Mesenchymal stem cell (in vitro differentiated cells and primary cell): Measurements from ENCODE around the gene DCPS.
A peak's percentile ranks its signal among the peaks of the same experiment; 100 is the strongest.
"Not testable (repeated sequence)": the region's sequence is repeated elsewhere in the genome, so short reads cannot be mapped to it uniquely, and the experiment has no call there.

Experiments used
- DNase-seq: peaks from one replicate; pipeline ENCODE4 v3.0.0-alpha.2; 2013
- H2AFZ ChIP-seq: one replicate; pipeline ENCODE4 v1.6.1; 2013; ENCODE audit warnings: low read depth, mild to moderate bottlenecking, control low read depth, inconsistent platforms, low read length, moderate library complexity
- H2AK5ac ChIP-seq: 2 replicates; pipeline ENCODE4 v1.6.1; 2013; ENCODE audit warnings: low read length, moderate library complexity, mild to moderate bottlenecking, inconsistent platforms; ENCODE audit not compliant: severe bottlenecking
- H2BK120ac ChIP-seq: one replicate; pipeline ENCODE4 v1.6.1; 2013; ENCODE audit warnings: low read depth, mild to moderate bottlenecking, inconsistent platforms, low read length, moderate library complexity
- H2BK12ac ChIP-seq, 2 experiments: one replicate each; pipeline ENCODE4 v1.6.1; 2013; ENCODE audit warnings: inconsistent platforms in 2 of 2, low read length in 2 of 2, mild to moderate bottlenecking in 2 of 2, moderate library complexity in 2 of 2, control low read depth in 1 of 2
- H2BK15ac ChIP-seq: one replicate; pipeline ENCODE4 v1.6.1; 2013; ENCODE audit warnings: mild to moderate bottlenecking, low read depth, inconsistent platforms; ENCODE audit not compliant: poor library complexity, severe bottlenecking
- H2BK5ac ChIP-seq: 2 replicates; pipeline ENCODE4 v1.6.1; 2013; ENCODE audit warnings: low read depth, mild to moderate bottlenecking, low read length, control low read depth, inconsistent platforms; ENCODE audit not compliant: poor library complexity, severe bottlenecking
- H3K14ac ChIP-seq, 2 experiments: one replicate each; pipeline ENCODE4 v1.6.1; 2013; ENCODE audit warnings: inconsistent platforms in 2 of 2, low read length in 2 of 2, control low read depth in 1 of 2, mild to moderate bottlenecking in 1 of 2, moderate library complexity in 1 of 2
- H3K18ac ChIP-seq, 2 experiments: one replicate each; pipeline ENCODE4 v1.6.1; 2013; ENCODE audit warnings: inconsistent platforms in 2 of 2, low read length in 2 of 2, control low read depth in 1 of 2, low read depth in 1 of 2, mild to moderate bottlenecking in 1 of 2
- H3K23ac ChIP-seq, 2 experiments: one replicate each; pipeline ENCODE4 v1.6.1; 2013; ENCODE audit warnings: inconsistent platforms in 2 of 2, low read length in 2 of 2, mild to moderate bottlenecking in 2 of 2, moderate library complexity in 2 of 2, control low read depth in 1 of 2
- H3K27ac ChIP-seq: 2 replicates; pipeline ENCODE4 v1.5.1; 2013; ENCODE audit warnings: mild to moderate bottlenecking, moderate library complexity, low read length, control low read depth, inconsistent platforms; ENCODE audit not compliant: poor library complexity, severe bottlenecking
- H3K27me3 ChIP-seq, 2 experiments: 2 replicates each; pipeline versions ENCODE4 v1.6.1 to v1.7.0; 2013; ENCODE audit warnings: low read length in 2 of 2, mild to moderate bottlenecking in 2 of 2, moderate library complexity in 2 of 2, control low read depth in 1 of 2, inconsistent platforms in 1 of 2; ENCODE audit not compliant: control insufficient read depth in 1 of 2, insufficient read depth in 1 of 2
- H3K36me3 ChIP-seq, 2 experiments: 2 replicates each; pipeline versions ENCODE4 v1.6.1 to v1.7.0; 2013; ENCODE audit warnings: low read length in 2 of 2, control low read depth in 1 of 2, inconsistent platforms in 1 of 2, low read depth in 1 of 2, mild to moderate bottlenecking in 1 of 2; ENCODE audit not compliant: insufficient read depth in 2 of 2, control insufficient read depth in 1 of 2
- H3K4ac ChIP-seq, 2 experiments: one replicate each; pipeline ENCODE4 v1.6.1; 2013; ENCODE audit warnings: inconsistent platforms in 2 of 2, low read length in 2 of 2, mild to moderate bottlenecking in 2 of 2, moderate library complexity in 2 of 2, control low read depth in 1 of 2, low read depth in 1 of 2
- H3K4me1 ChIP-seq: 2 replicates; pipeline ENCODE4 v1.6.1; 2013; ENCODE audit warnings: low read depth, low read length, control low read depth; ENCODE audit not compliant: control insufficient read depth, insufficient read depth
- H3K4me2 ChIP-seq: 2 replicates; pipeline ENCODE4 v1.6.1; 2013; ENCODE audit warnings: low read length, mild to moderate bottlenecking, inconsistent platforms; ENCODE audit not compliant: poor library complexity, severe bottlenecking
- H3K4me3 ChIP-seq, 2 experiments: 2 replicates each; pipeline versions ENCODE4 v1.5.1 to v1.7.0; 2013; ENCODE audit warnings: low read length in 2 of 2, mild to moderate bottlenecking in 2 of 2, control low read depth in 1 of 2, low read depth in 1 of 2; ENCODE audit not compliant: insufficient read depth in 1 of 2
- H3K79me1 ChIP-seq: replicated peaks from 2 replicates; pipeline ENCODE4 v1.6.1; 2013; ENCODE audit warnings: mild to moderate bottlenecking, control low read depth, low read length, inconsistent platforms; ENCODE audit not compliant: poor library complexity, severe bottlenecking
- H3K9ac ChIP-seq: 2 replicates; pipeline ENCODE4 v1.7.0; 2013; ENCODE audit warnings: mild to moderate bottlenecking, low read length, moderate library complexity
- H3K9me3 ChIP-seq: 2 replicates; pipeline ENCODE4 v1.7.0; 2013; ENCODE audit warnings: mild to moderate bottlenecking, low read length; ENCODE audit not compliant: control insufficient read depth
- H4K8ac ChIP-seq: one replicate; pipeline ENCODE4 v1.6.1; 2013; ENCODE audit warnings: inconsistent platforms, mild to moderate bottlenecking, low read length, moderate library complexity
- H4K91ac ChIP-seq: one replicate; pipeline ENCODE4 v1.6.1; 2013; ENCODE audit warnings: mild to moderate bottlenecking, low read length, inconsistent platforms
- WGBS: methylation state at CpG from one replicate; pipeline ENCODE4 v1.1.7; 2013; ENCODE audit warnings: mixed read lengths; 5-methylcytosine and 5-hydroxymethylcytosine counted together

The DCPS gene

DNA sequence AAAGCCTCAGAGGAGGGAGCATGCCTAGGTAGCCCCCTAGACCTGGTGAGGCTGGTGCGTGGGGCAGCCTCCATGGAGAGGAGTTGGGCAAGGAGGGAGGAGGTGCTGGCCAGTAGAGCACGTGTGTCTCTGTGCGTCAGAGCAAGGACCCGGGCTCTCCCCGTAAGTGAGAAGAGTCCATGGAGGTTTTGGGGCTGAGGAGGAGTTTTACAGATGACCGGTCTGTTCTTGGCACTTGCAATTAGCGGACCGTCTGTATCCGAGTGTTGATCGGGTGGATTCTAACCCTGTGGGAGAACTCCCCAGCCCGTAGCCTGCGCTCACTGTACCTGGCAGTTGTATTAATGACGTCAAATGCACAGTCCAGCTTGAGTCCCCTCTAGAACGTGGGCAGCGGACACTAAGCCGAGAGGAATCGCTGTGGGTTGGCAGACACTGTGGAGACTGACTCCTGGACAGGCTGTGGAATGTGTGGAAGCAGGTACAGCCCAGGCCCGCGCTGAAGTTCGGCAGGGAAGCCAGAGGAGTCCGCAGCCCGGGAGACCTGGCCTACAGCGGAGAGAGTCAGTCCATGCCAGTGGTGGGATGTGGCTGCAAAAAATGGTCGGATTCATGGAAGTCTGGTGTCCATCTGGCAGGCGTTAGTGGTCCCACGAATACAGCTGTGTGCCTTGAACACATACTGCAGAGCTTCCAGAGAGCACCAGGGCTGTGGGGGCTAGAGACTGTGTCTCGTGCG lies 70.9 kb downstream of the DCPS start:
- not testable (repeated sequence) for H2AK5ac ChIP-seq, H3K9ac ChIP-seq, H3K4me3 ChIP-seq, H3K4ac ChIP-seq, H3K27me3 ChIP-seq, H3K27ac ChIP-seq, H3K9me3 ChIP-seq, H2BK5ac ChIP-seq, H3K4me1 ChIP-seq, DNase-seq, H3K23ac ChIP-seq, H2BK120ac ChIP-seq, H2BK15ac ChIP-seq, H3K14ac ChIP-seq, H3K36me3 ChIP-seq, H2AFZ ChIP-seq, H2BK12ac ChIP-seq, H3K4me2 ChIP-seq
- Histone ChIP-seq H4K8ac (peak overlapping the region; percentile 72), H3K18ac (peak overlapping the region in 1 of 2 experiments; percentile 73), H3K79me1 (peaks cover 14% of the 10 kb centered on the region), H4K91ac (peak overlapping the region; percentile 15)
- 94% methylated on average over 12 of the region's 28 CpGs for WGBS

GRCh38 chr11:126375726-126376125 lies 71.9 kb downstream of the DCPS start:
- H3K27me3 ChIP-seq, result no peaks in the 10 kb centered on the region
- peaks cover 0 to 2% of the 10 kb centered on the region in 2 experiments for H3K36me3 ChIP-seq
- no peak overlapping the region for H3K4me2 ChIP-seq
- no peak overlapping the region for H2BK12ac ChIP-seq
- H3K79me1 ChIP-seq, result peaks cover 21% of the 10 kb centered on the region
- no peak overlapping the region for H4K91ac ChIP-seq
- no peak overlapping the region for H2BK15ac ChIP-seq
- H3K18ac ChIP-seq, result no peak overlapping the region
- H4K8ac ChIP-seq, result no peak overlapping the region
- H3K4me3 ChIP-seq, result no peak overlapping the region
- no peak overlapping the region for H2BK5ac ChIP-seq
- H3K27ac ChIP-seq, result no peak overlapping the region
- H3K9me3 ChIP-seq, result no peaks in the 10 kb centered on the region
- H3K9ac ChIP-seq, result no peak overlapping the region
- H2AK5ac ChIP-seq, result no peak overlapping the region
- peaks cover 8% of the 10 kb centered on the region for H3K4me1 ChIP-seq
- DNase-seq, result no peak
- no peak overlapping the region for H2AFZ ChIP-seq
- no peak overlapping the region for H3K23ac ChIP-seq
- no peak overlapping the region for H3K14ac ChIP-seq
- H2BK120ac ChIP-seq, result no peak overlapping the region
- no peak overlapping the region for H3K4ac ChIP-seq
- 99% methylated on average over 5 of the region's 7 CpGs for WGBS

GRCh38 chr11:126378763-126379162 lies 74.9 kb downstream of the DCPS start:
- WGBS, result 99% methylated on average over 4 of the region's 4 CpGs
- no peak overlapping the region for H2BK5ac ChIP-seq
- DNase-seq, result no peak
- peaks cover 23% of the 10 kb centered on the region for H3K79me1 ChIP-seq
- no peak overlapping the region for H2BK120ac ChIP-seq
- no peak overlapping the region for H3K18ac ChIP-seq
- no peak overlapping the region for H3K4ac ChIP-seq
- no peaks in the 10 kb centered on the region for H3K27me3 ChIP-seq
- peaks cover under 1% of the 10 kb centered on the region for H3K4me1 ChIP-seq
- H3K9ac ChIP-seq, result no peak overlapping the region
- no peaks in the 10 kb centered on the region for H3K9me3 ChIP-seq
- H3K4me2 ChIP-seq, result no peak overlapping the region
- H2BK12ac ChIP-seq, result no peak overlapping the region
- H3K4me3 ChIP-seq, result no peak overlapping the region
- no peak overlapping the region for H3K27ac ChIP-seq
- H3K36me3 ChIP-seq, result peaks cover 0 to 6% of the 10 kb centered on the region in 2 experiments
- no peak overlapping the region for H3K23ac ChIP-seq
- no peak overlapping the region for H2AK5ac ChIP-seq
- no peak overlapping the region for H2BK15ac ChIP-seq
- H4K91ac ChIP-seq, result no peak overlapping the region
- H3K14ac ChIP-seq, result no peak overlapping the region
- H2AFZ ChIP-seq, result no peak overlapping the region
- no peak overlapping the region for H4K8ac ChIP-seq

DNA sequence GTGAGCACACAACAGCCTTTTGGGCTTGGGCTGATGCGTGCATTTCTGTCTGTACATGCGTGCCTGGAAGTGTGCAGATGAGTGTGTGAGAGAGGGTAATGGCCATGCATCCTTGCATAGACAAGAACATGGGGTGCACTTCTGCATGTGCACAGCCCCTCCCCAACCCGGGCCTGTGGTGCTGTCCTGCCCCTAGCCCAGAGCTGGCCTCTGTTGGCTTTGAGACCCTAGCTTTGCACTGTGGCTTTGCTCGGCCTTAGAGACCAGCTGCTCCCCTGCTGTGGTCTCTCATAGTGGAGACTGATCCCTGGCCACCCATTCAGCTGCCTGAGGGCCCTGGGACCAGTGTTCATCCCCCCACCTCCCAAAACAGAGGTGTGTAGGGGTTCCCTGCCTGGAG lies 77.0 kb downstream of the DCPS start:
- Histone ChIP-seq H2AFZ (no peak overlapping the region), H3K4me3 (no peak overlapping the region), H3K4me2 (no peak overlapping the region), H3K36me3 (peaks cover 0 to 4% of the 10 kb centered on the region in 2 experiments), H2BK120ac (no peak overlapping the region), H3K14ac (no peak overlapping the region), H4K8ac (no peak overlapping the region), H3K27ac (no peak overlapping the region), H2BK12ac (no peak overlapping the region), H3K79me1 (peaks cover 23% of the 10 kb centered on the region), H3K4me1 (no peaks in the 10 kb centered on the region), H3K23ac (no peak overlapping the region), H3K4ac (no peak overlapping the region), H2AK5ac (no peak overlapping the region), H3K9ac (no peak overlapping the region), H4K91ac (no peak overlapping the region), H2BK15ac (no peak overlapping the region), H3K18ac (no peak overlapping the region), H2BK5ac (no peak overlapping the region), H3K9me3 (no peaks in the 10 kb centered on the region), H3K27me3 (no peaks in the 10 kb centered on the region)
- WGBS, result 95% methylated on average over 4 of the region's 4 CpGs
- DNase-seq, result no peak
